Fibroblast of lung (primary cell): ENCODE measurements around the gene ZFPL1.

Experiments
- CTCF ChIP-seq, 2 donors: IDR thresholded peaks in 1 of 2; conservative IDR thresholded peaks in 1 of 2; 1 replicate in 1 of 2; 2 replicates in 1 of 2; pipeline ENCODE4 v1.5.1; 2011 to 2012; ENCODE audit warnings: low read length in 2 of 2, control low read depth in 1 of 2, inconsistent platforms in 1 of 2, low read depth in 1 of 2, mild to moderate bottlenecking in 1 of 2
- EZH2 ChIP-seq: IDR thresholded peaks from 2 replicates; pipeline ENCODE4 v1.5.1; 2012; ENCODE audit warnings: low read length, control low read depth, mild to moderate bottlenecking; ENCODE audit errors: missing control alignments

- TF ChIP-seq CTCF (conservative IDR thresholded peaks at IDR 0.05 in 1 of 2, IDR thresholded peaks at IDR 0.05 in 1 of 2; ENCODE audit: low read depth in 1 of 2, low read length in 2 of 2) (no peak), EZH2 (no peak)
These were observed 48.4 kb upstream of the ZFPL1 start for GRCh38 chr11:65035579-65035978.
